ENCODE results near the gene RUBCN. TPM values are rescaled to one million over a fixed set of nuclear protein-coding genes. Genes with fewer than 3 reads are reported as not detected.

The RUBCN gene
- total RNA-seq, result 3.7 TPM

GRCh38 chr3:197736491-197737318 lies at the start of gene RUBCN:
RUBCN (minus strand) TSS chr3:197736904; CDS start chr3:197736719, 185 bp downstream.
- Histone ChIP-seq H3K9me3 (ENCODE audit: control insufficient read depth in 3 of 3, low read length in 3 of 3) (no peaks in the 10 kb centered on the region), H3K36me3 (ENCODE audit: control insufficient read depth in 3 of 3, insufficient read depth in 3 of 3, low read length in 3 of 3) (peaks cover 0 to 2% (median 0%) of the 10 kb centered on the region in 3 donors), H3K9ac (ENCODE audit: low read depth in 1 of 3, low read length in 3 of 3) (peak within 1 kb of the TSS; percentile 87 to 91 (median 88)), H3K4me3 (ENCODE audit: low read length in 3 of 3) (peak within 1 kb of the TSS; percentile 82 to 94 (median 84)), H3K4me1 (ENCODE audit: control insufficient read depth in 3 of 3, insufficient read depth in 3 of 3, low read length in 3 of 3) (peaks cover 18 to 27% (median 25%) of the 10 kb centered on the region in 3 donors), H3K27ac (ENCODE audit: low read depth, low read length) (peak within 1 kb of the TSS; percentile 87), H3K27me3 (ENCODE audit: control insufficient read depth in 3 of 3, insufficient read depth in 3 of 3, low read length in 3 of 3) (no peaks in the 10 kb centered on the region)

GRCh38 chr3:197784019-197784585 lies 47.4 kb upstream of the RUBCN start:
- Histone ChIP-seq H3K9me3 (ENCODE audit: control insufficient read depth in 3 of 3, low read length in 3 of 3) (no peaks in the 10 kb centered on the region), H3K27ac (ENCODE audit: low read depth, low read length) (no peak overlapping the region), H3K9ac (ENCODE audit: low read depth in 1 of 3, low read length in 3 of 3) (no peak overlapping the region), H3K4me3 (ENCODE audit: low read length in 3 of 3) (no peak overlapping the region), H3K36me3 (ENCODE audit: control insufficient read depth in 3 of 3, insufficient read depth in 3 of 3, low read length in 3 of 3) (peaks cover 21 to 33% (median 32%) of the 10 kb centered on the region in 3 donors), H3K4me1 (ENCODE audit: control insufficient read depth in 3 of 3, insufficient read depth in 3 of 3, low read length in 3 of 3) (no peaks in the 10 kb centered on the region), H3K27me3 (ENCODE audit: control insufficient read depth in 3 of 3, insufficient read depth in 3 of 3, low read length in 3 of 3) (no peaks in the 10 kb centered on the region)

GRCh38 chr3:197782230-197782629 lies 45.5 kb upstream of the RUBCN start:
- Histone ChIP-seq H3K4me3 (ENCODE audit: low read length in 3 of 3) (no peak overlapping the region), H3K36me3 (ENCODE audit: control insufficient read depth in 3 of 3, insufficient read depth in 3 of 3, low read length in 3 of 3) (peaks cover 36 to 52% (median 49%) of the 10 kb centered on the region in 3 donors), H3K4me1 (ENCODE audit: control insufficient read depth in 3 of 3, insufficient read depth in 3 of 3, low read length in 3 of 3) (no peaks in the 10 kb centered on the region), H3K27me3 (ENCODE audit: control insufficient read depth in 3 of 3, insufficient read depth in 3 of 3, low read length in 3 of 3) (no peaks in the 10 kb centered on the region), H3K27ac (ENCODE audit: low read depth, low read length) (no peak overlapping the region), H3K9me3 (ENCODE audit: control insufficient read depth in 3 of 3, low read length in 3 of 3) (no peaks in the 10 kb centered on the region), H3K9ac (ENCODE audit: low read depth in 1 of 3, low read length in 3 of 3) (no peak overlapping the region)

GRCh38 chr3:197775317-197775716 lies 38.6 kb upstream of the RUBCN start:
- no peaks in the 10 kb centered on the region for H3K4me1 ChIP-seq (ENCODE audit: control insufficient read depth in 3 of 3, insufficient read depth in 3 of 3, low read length in 3 of 3)
- no peak overlapping the region for H3K9ac ChIP-seq (ENCODE audit: low read depth in 1 of 3, low read length in 3 of 3)
- no peaks in the 10 kb centered on the region for H3K9me3 ChIP-seq (ENCODE audit: control insufficient read depth in 3 of 3, low read length in 3 of 3)
- no peak overlapping the region for H3K27ac ChIP-seq (ENCODE audit: low read depth, low read length)
- H3K4me3 ChIP-seq (ENCODE audit: low read length in 3 of 3), result no peak overlapping the region
- H3K27me3 ChIP-seq (ENCODE audit: control insufficient read depth in 3 of 3, insufficient read depth in 3 of 3, low read length in 3 of 3), result no peaks in the 10 kb centered on the region
- H3K36me3 ChIP-seq (ENCODE audit: control insufficient read depth in 3 of 3, insufficient read depth in 3 of 3, low read length in 3 of 3), result peaks cover 53 to 76% (median 72%) of the 10 kb centered on the region in 3 donors

- H3K27ac ChIP-seq (ENCODE audit: low read depth, low read length), result no peak overlapping the region
- H3K4me3 ChIP-seq (ENCODE audit: low read length in 3 of 3), result no peak overlapping the region
- no peaks in the 10 kb centered on the region for H3K27me3 ChIP-seq (ENCODE audit: control insufficient read depth in 3 of 3, insufficient read depth in 3 of 3, low read length in 3 of 3)
- no peaks in the 10 kb centered on the region for H3K9me3 ChIP-seq (ENCODE audit: control insufficient read depth in 3 of 3, low read length in 3 of 3)
- no peak overlapping the region for H3K9ac ChIP-seq (ENCODE audit: low read depth in 1 of 3, low read length in 3 of 3)
- H3K4me1 ChIP-seq (ENCODE audit: control insufficient read depth in 3 of 3, insufficient read depth in 3 of 3, low read length in 3 of 3), result peaks cover 0 to 4% (median 0%) of the 10 kb centered on the region in 3 donors
- peaks cover 5 to 12% (median 11%) of the 10 kb centered on the region in 3 donors for H3K36me3 ChIP-seq (ENCODE audit: control insufficient read depth in 3 of 3, insufficient read depth in 3 of 3, low read length in 3 of 3)
Measured at GRCh38 chr3:197761784-197762183, 25.1 kb upstream of the RUBCN start.

GRCh38 chr3:197758512-197758911 lies 21.8 kb upstream of the RUBCN start:
- Histone ChIP-seq H3K27ac (ENCODE audit: low read depth, low read length) (peak overlapping the region; percentile 3), H3K9me3 (ENCODE audit: control insufficient read depth in 3 of 3, low read length in 3 of 3) (no peaks in the 10 kb centered on the region), H3K4me1 (ENCODE audit: control insufficient read depth in 3 of 3, insufficient read depth in 3 of 3, low read length in 3 of 3) (peaks cover 0 to 4% (median 0%) of the 10 kb centered on the region in 3 donors), H3K27me3 (ENCODE audit: control insufficient read depth in 3 of 3, insufficient read depth in 3 of 3, low read length in 3 of 3) (no peaks in the 10 kb centered on the region), H3K36me3 (ENCODE audit: control insufficient read depth in 3 of 3, insufficient read depth in 3 of 3, low read length in 3 of 3) (peaks cover 3 to 10% (median 5%) of the 10 kb centered on the region in 3 donors), H3K4me3 (ENCODE audit: low read length in 3 of 3) (no peak overlapping the region), H3K9ac (ENCODE audit: low read depth in 1 of 3, low read length in 3 of 3) (no peak overlapping the region)

GRCh38 chr3:197756704-197757103 lies 20.0 kb upstream of the RUBCN start:
- Histone ChIP-seq H3K9ac (ENCODE audit: low read depth in 1 of 3, low read length in 3 of 3) (peak overlapping the region in 1 of 3 donors; percentile 47), H3K27ac (ENCODE audit: low read depth, low read length) (no peak overlapping the region), H3K4me3 (ENCODE audit: low read length in 3 of 3) (no peak overlapping the region), H3K9me3 (ENCODE audit: control insufficient read depth in 3 of 3, low read length in 3 of 3) (no peaks in the 10 kb centered on the region), H3K36me3 (ENCODE audit: control insufficient read depth in 3 of 3, insufficient read depth in 3 of 3, low read length in 3 of 3) (peaks cover 1 to 8% (median 5%) of the 10 kb centered on the region in 3 donors), H3K4me1 (ENCODE audit: control insufficient read depth in 3 of 3, insufficient read depth in 3 of 3, low read length in 3 of 3) (peaks cover 7 to 16% (median 7%) of the 10 kb centered on the region in 3 donors), H3K27me3 (ENCODE audit: control insufficient read depth in 3 of 3, insufficient read depth in 3 of 3, low read length in 3 of 3) (no peaks in the 10 kb centered on the region)

GRCh38 chr3:197753263-197753662 lies 16.6 kb upstream of the RUBCN start:
- Histone ChIP-seq H3K4me3 (ENCODE audit: low read length in 3 of 3) (no peak overlapping the region), H3K27ac (ENCODE audit: low read depth, low read length) (peak overlapping the region; percentile 10), H3K27me3 (ENCODE audit: control insufficient read depth in 3 of 3, insufficient read depth in 3 of 3, low read length in 3 of 3) (no peaks in the 10 kb centered on the region)

GRCh38 chr3:197752107-197752506 lies 15.4 kb upstream of the RUBCN start:
- Histone ChIP-seq H3K36me3 (ENCODE audit: control insufficient read depth in 3 of 3, insufficient read depth in 3 of 3, low read length in 3 of 3) (peaks cover 0 to 5% (median 3%) of the 10 kb centered on the region in 3 donors), H3K4me3 (ENCODE audit: low read length in 3 of 3) (no peak overlapping the region), H3K9ac (ENCODE audit: low read depth in 1 of 3, low read length in 3 of 3) (no peak overlapping the region), H3K27ac (ENCODE audit: low read depth, low read length) (peak overlapping the region; percentile 99), H3K9me3 (ENCODE audit: control insufficient read depth in 3 of 3, low read length in 3 of 3) (no peaks in the 10 kb centered on the region), H3K27me3 (ENCODE audit: control insufficient read depth in 3 of 3, insufficient read depth in 3 of 3, low read length in 3 of 3) (no peaks in the 10 kb centered on the region), H3K4me1 (ENCODE audit: control insufficient read depth in 3 of 3, insufficient read depth in 3 of 3, low read length in 3 of 3) (peaks cover 8 to 35% (median 27%) of the 10 kb centered on the region in 3 donors)

More at GRCh38 chr3:197753263-197753662, 16.6 kb upstream of the RUBCN start:
- peak overlapping the region in 1 of 3 donors; percentile 30 for H3K9ac ChIP-seq (ENCODE audit: low read depth in 1 of 3, low read length in 3 of 3)
- H3K4me1 ChIP-seq (ENCODE audit: control insufficient read depth in 3 of 3, insufficient read depth in 3 of 3, low read length in 3 of 3), result peaks cover 5 to 33% (median 23%) of the 10 kb centered on the region in 3 donors
- H3K9me3 ChIP-seq (ENCODE audit: control insufficient read depth in 3 of 3, low read length in 3 of 3), result no peaks in the 10 kb centered on the region
- H3K36me3 ChIP-seq (ENCODE audit: control insufficient read depth in 3 of 3, insufficient read depth in 3 of 3, low read length in 3 of 3), result peaks cover 0 to 5% (median 5%) of the 10 kb centered on the region in 3 donors

Measured in skeletal muscle tissue (tissue), 4 donors.